B cell (primary cell): Measurements from ENCODE around the gene DOK5. TPM values are rescaled to one million over a fixed set of nuclear protein-coding genes. Genes with fewer than 3 reads are reported as not detected.

Experiments used
- ATAC-seq: fragments of 200-7000 bp; cut with Tn5 transposase; one replicate; pipeline ENCODE4 v1.10.0; 2021; ENCODE audit warnings: low read depth, mild to moderate bottlenecking, moderate number of reproducible peaks, moderate library complexity
- CTCF ChIA-PET: fragments of 350-600 bp; sonication (Branson Sonifier 250); formaldehyde crosslinking; loops from one replicate; lab custom pipeline; 2021; ENCODE audit warnings: antibody characterized with exemption, inconsistent platforms; lab: Charles Lee
- POLR2A ChIA-PET: fragments of 350-600 bp; sonication (Branson Sonifier 250); formaldehyde crosslinking; loops from one replicate; lab custom pipeline; 2021; ENCODE audit warnings: antibody characterized with exemption; lab: Charles Lee
- DNase-seq: peaks from one replicate; pipeline ENCODE4 v3.0.0; 2013
- H2AFZ ChIP-seq: 2 replicates; pipeline ENCODE4 v1.6.1; 2012; ENCODE audit warnings: mild to moderate bottlenecking, low read depth, low read length; ENCODE audit not compliant: insufficient read depth, poor library complexity, severe bottlenecking
- H3K27ac ChIP-seq, 2 donors: 1 replicate in 1 of 2; 2 replicates in 1 of 2; pipeline ENCODE4 v1.5.1; 2012 to 2013; ENCODE audit warnings: low read length in 2 of 2, mild to moderate bottlenecking in 2 of 2, moderate library complexity in 1 of 2
- H3K27me3 ChIP-seq, 4 experiments: fragments of 200-600 bp in 1 of 4; sonication (generic) in 1 of 4; replicated peaks in 1 of 4; 1 replicate in 2 of 4; 2 replicates in 2 of 4; pipeline versions ENCODE4 v1.6.1 to v1.7.0; 2013 to 2016; ENCODE audit warnings: low read length in 3 of 4, mild to moderate bottlenecking in 2 of 4, mixed read lengths in 1 of 4, moderate library complexity in 1 of 4; ENCODE audit not compliant: insufficient read depth in 4 of 4, control insufficient read depth in 3 of 4; ENCODE audit errors: control extremely low read depth in 1 of 4
- H3K36me3 ChIP-seq, 2 experiments: replicated peaks in 1 of 2; 1 replicate in 1 of 2; 2 replicates in 1 of 2; pipeline versions ENCODE4 v1.6.1 to v1.7.1; 2013; ENCODE audit warnings: low read length in 1 of 2; ENCODE audit not compliant: insufficient read depth in 2 of 2, control insufficient read depth in 1 of 2; ENCODE audit errors: control extremely low read depth in 1 of 2, extremely low read depth in 1 of 2
- H3K4me1 ChIP-seq, 2 donors: fragments of 200-600 bp in 1 of 2; sonication (generic) in 1 of 2; 1 replicate in 1 of 2; 2 replicates in 1 of 2; pipeline versions ENCODE4 v1.5.1 to v1.6.1; 2013 to 2017; ENCODE audit warnings: low read length in 2 of 2; ENCODE audit not compliant: control insufficient read depth in 2 of 2, insufficient read depth in 2 of 2
- H3K4me2 ChIP-seq: replicated peaks from 2 replicates; pipeline ENCODE3; 2012; ENCODE audit warnings: mild to moderate bottlenecking, low read depth, low read length; ENCODE audit not compliant: poor library complexity, severe bottlenecking
- H3K4me3 ChIP-seq, 5 experiments: fragments of 200-600 bp in 1 of 5; sonication (generic) in 1 of 5; 1 replicate in 3 of 5; 2 replicates in 2 of 5; pipeline versions ENCODE4 v1.5.1 to v1.7.0; 2011 to 2016; ENCODE audit warnings: low read length in 4 of 5, mild to moderate bottlenecking in 4 of 5, low read depth in 2 of 5, control low read depth in 1 of 5, moderate library complexity in 1 of 5; ENCODE audit not compliant: insufficient read depth in 1 of 5; ENCODE audit errors: control extremely low read depth in 1 of 5, extremely low read depth in 1 of 5
- H3K79me2 ChIP-seq: fragments of 200-600 bp; sonication (generic); one replicate; pipeline ENCODE4 v1.6.0; 2016; ENCODE audit warnings: low read length; ENCODE audit not compliant: control insufficient read depth, insufficient read depth
- H3K9ac ChIP-seq: fragments of 200-600 bp; sonication (generic); 2 replicates; pipeline ENCODE4 v1.6.1; 2017; ENCODE audit warnings: mild to moderate bottlenecking, low read length, moderate library complexity
- H3K9me3 ChIP-seq, 3 donors: one replicate each; pipeline versions ENCODE4 v1.6.1 to v1.7.1; 2013; ENCODE audit warnings: low read length in 2 of 3; ENCODE audit not compliant: control insufficient read depth in 2 of 3, insufficient read depth in 1 of 3; ENCODE audit errors: control extremely low read depth in 1 of 3
- H4K20me1 ChIP-seq: 2 replicates; pipeline ENCODE4 v1.6.0; 2012; ENCODE audit warnings: mild to moderate bottlenecking, low read length; ENCODE audit not compliant: insufficient read depth, control insufficient read depth, poor library complexity, severe bottlenecking
- H3K27ac Mint-ChIP-seq: one replicate; pipeline ENCODE4 v1.8.0; 2021; ENCODE audit warnings: mixed read lengths
- H3K27me3 Mint-ChIP-seq: one replicate; pipeline ENCODE4 v1.8.0; 2021; ENCODE audit warnings: mixed read lengths
- H3K4me1 Mint-ChIP-seq: one replicate; pipeline ENCODE4 v1.8.0; 2021; ENCODE audit warnings: mixed read lengths
- H3K4me3 Mint-ChIP-seq: one replicate; pipeline ENCODE4 v1.8.0; 2021; ENCODE audit warnings: mixed read lengths
- H3K9me3 Mint-ChIP-seq: one replicate; pipeline ENCODE4 v1.8.0; 2022; ENCODE audit warnings: mixed read lengths; ENCODE audit not compliant: insufficient read depth
- EZH2 ChIP-seq: IDR thresholded peaks from 2 replicates; pipeline ENCODE4 v1.6.1; 2012; ENCODE audit warnings: borderline replicate concordance, low read depth, mild to moderate bottlenecking, moderate library complexity, low read length; ENCODE audit not compliant: insufficient read depth, poor library complexity, severe bottlenecking
- WGBS: methylation state at CpG from one replicate; pipeline ENCODE4 v1.1.5; 2013; ENCODE audit warnings: missing lambda C conversion rate; ENCODE audit not compliant: insufficient coverage; 5-methylcytosine and 5-hydroxymethylcytosine counted together
- intact Hi-C: fragments of 100-400 bp; cut with micrococcal nuclease; formaldehyde crosslinking; loops from one replicate; pipeline ENCODE4 v1.10.0; 2022
- polyA plus RNA-seq: library from polyadenylated mRNA; depleted of rRNA; stranded (reverse); fragments of >200 nt; gene quantifications from 2 replicates; pipeline ENCODE4 v1.2.3, GENCODE V29; 2012
- total RNA-seq, 2 donors: library from RNA; stranded (reverse); fragments of 120-200 nt in 1 of 2; gene quantifications; 1 replicate in 1 of 2; 2 replicates in 1 of 2; pipeline versions ENCODE4 v1.2.3 to v1.2.4, GENCODE V29; 2013 to 2022
- TF ChIP-seq, protein P1 (sequence below): fragments of 200-600 bp; IDR thresholded peaks from one replicate; pipeline ENCODE4 v1.8.0; 2022; ENCODE audit warnings: antibody characterized with exemption, mild to moderate bottlenecking

DOK5 gene
- total and polyA plus RNA-seq, 2 donors (not counting 1 experiment from before 2014, with no cell fraction given), result not detected

DNA sequence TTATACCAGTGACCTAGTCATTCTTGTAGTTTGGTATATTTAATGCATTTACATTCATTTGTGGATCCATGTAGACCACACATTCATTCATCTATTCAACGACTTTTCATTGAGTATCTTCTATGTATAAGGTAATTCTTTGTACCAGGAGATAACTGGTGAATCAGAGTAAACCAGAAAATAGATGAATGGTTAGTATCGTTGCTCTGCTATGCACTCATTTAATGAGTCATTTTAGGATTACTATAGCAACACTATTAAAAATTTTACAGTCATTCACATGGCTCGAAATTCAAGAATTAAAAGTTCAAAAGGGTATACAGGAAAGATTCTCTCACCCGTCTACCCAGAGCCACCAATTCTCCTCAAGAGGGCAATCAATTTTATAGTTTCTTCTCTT is 26.8 kb downstream of the DOK5 start:
- Mint-ChIP-seq H3K27ac (no peak overlapping the region), H3K4me1 (no peaks in the 10 kb centered on the region), H3K27me3 (peaks cover 3% of the 10 kb centered on the region), H3K9me3 (peaks cover 2% of the 10 kb centered on the region), H3K4me3 (no peak overlapping the region)
- ChIA-PET POLR2A (no interaction called here), CTCF (no interaction called here)
- Histone ChIP-seq H3K27me3 (no peaks in the 10 kb centered on the region), H3K4me3 (no peak overlapping the region), H3K9ac (no peak overlapping the region), H3K4me2 (no peak overlapping the region), H3K79me2 (no peaks in the 10 kb centered on the region), H3K27ac (no peak overlapping the region), H3K4me1 (no peaks in the 10 kb centered on the region), H2AFZ (no peak overlapping the region), H3K9me3 (peaks cover 0 to 6% (median 0%) of the 10 kb centered on the region in 3 donors), H3K36me3 (no peaks in the 10 kb centered on the region), H4K20me1 (no peaks in the 10 kb centered on the region)
- ATAC-seq (no peak), DNase-seq (no peak)
- intact Hi-C loops, result no loop called here
- WGBS, result no CpG with 5 or more reads among the region's 4 CpGs
- TF ChIP-seq, protein P1, sequence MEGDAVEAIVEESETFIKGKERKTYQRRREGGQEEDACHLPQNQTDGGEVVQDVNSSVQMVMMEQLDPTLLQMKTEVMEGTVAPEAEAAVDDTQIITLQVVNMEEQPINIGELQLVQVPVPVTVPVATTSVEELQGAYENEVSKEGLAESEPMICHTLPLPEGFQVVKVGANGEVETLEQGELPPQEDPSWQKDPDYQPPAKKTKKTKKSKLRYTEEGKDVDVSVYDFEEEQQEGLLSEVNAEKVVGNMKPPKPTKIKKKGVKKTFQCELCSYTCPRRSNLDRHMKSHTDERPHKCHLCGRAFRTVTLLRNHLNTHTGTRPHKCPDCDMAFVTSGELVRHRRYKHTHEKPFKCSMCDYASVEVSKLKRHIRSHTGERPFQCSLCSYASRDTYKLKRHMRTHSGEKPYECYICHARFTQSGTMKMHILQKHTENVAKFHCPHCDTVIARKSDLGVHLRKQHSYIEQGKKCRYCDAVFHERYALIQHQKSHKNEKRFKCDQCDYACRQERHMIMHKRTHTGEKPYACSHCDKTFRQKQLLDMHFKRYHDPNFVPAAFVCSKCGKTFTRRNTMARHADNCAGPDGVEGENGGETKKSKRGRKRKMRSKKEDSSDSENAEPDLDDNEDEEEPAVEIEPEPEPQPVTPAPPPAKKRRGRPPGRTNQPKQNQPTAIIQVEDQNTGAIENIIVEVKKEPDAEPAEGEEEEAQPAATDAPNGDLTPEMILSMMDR, result no peak
- no peak for TF ChIP-seq EZH2

DNA sequence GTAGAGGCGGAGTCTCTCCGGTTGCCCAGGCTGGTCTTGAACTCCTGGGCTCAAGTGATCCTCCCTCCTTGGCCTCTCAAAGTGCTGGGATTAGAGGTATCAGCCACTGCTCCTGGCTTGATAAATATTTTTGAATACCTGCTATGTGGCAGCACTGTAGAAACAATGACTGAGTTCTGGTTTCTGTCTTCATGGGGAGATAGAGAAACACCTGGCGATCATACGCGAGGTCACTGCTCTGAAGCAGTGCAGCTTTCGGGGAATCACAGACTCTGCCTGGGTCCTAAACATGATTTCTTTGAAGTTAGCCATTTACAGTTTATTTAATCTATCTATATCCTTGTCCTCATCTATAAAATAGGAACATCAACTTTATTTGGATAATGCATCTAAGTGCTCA is 31.2 kb downstream of the DOK5 start:
- 97% methylated on average over 5 of the region's 6 CpGs for WGBS
- no peaks in the 10 kb centered on the region for H3K4me1 Mint-ChIP-seq

More for the DNA sequence above, 31.2 kb downstream of the DOK5 start:
- TF ChIP-seq EZH2, result no peak
- TF ChIP-seq, protein P1, result no peak
- Histone ChIP-seq H2AFZ (no peak overlapping the region), H3K4me1 (no peaks in the 10 kb centered on the region), H3K79me2 (no peaks in the 10 kb centered on the region), H3K4me2 (no peak overlapping the region), H3K27ac (no peak overlapping the region), H3K9ac (no peak overlapping the region), H3K27me3 (no peaks in the 10 kb centered on the region), H3K4me3 (no peak overlapping the region), H3K9me3 (peaks cover 0 to 6% (median 0%) of the 10 kb centered on the region in 3 donors), H4K20me1 (no peaks in the 10 kb centered on the region), H3K36me3 (no peaks in the 10 kb centered on the region)
- Mint-ChIP-seq H3K4me3 (no peak overlapping the region), H3K27me3 (peaks cover 3% of the 10 kb centered on the region), H3K9me3 (peaks cover 2% of the 10 kb centered on the region), H3K27ac (no peak overlapping the region)
- DNase-seq, result no peak
- intact Hi-C loops, result no loop called here
- ATAC-seq, result no peak
- CTCF ChIA-PET, result no interaction called here
- POLR2A ChIA-PET, result no interaction called here
